Measurements from ENCODE around the gene CGB7. TPM values are rescaled to one million over a fixed set of nuclear protein-coding genes. Genes with fewer than 3 reads are reported as not detected.

CGB7 gene
- total RNA-seq, 1 donor from 2014 or later: 1.8 TPM

- no peak for TF ChIP-seq CTCF (conservative IDR thresholded peaks at IDR 0.05; ENCODE audit: low read depth, low read length)
- no peak for DNase-seq (ENCODE audit: low read depth)
- H3K4me3 ChIP-seq (ENCODE audit: low read depth, low read length): no peak overlapping the region
Measured at GRCh38 chr19:49014123-49014869, 43.3 kb downstream of the CGB7 start.

- no peak for TF ChIP-seq CTCF (conservative IDR thresholded peaks at IDR 0.05; ENCODE audit: low read depth, low read length)
- DNase-seq (ENCODE audit: low read depth): no peak
- no peak overlapping the region for H3K4me3 ChIP-seq (ENCODE audit: low read depth, low read length)
Measured at GRCh38 chr19:49011194-49011593, 46.4 kb downstream of the CGB7 start.

GRCh38 chr19:49010453-49010852 is 47.1 kb downstream of the CGB7 start:
- no peak overlapping the region for H3K4me3 ChIP-seq (ENCODE audit: low read depth, low read length)
- no peak for DNase-seq (ENCODE audit: low read depth)
- TF ChIP-seq CTCF (conservative IDR thresholded peaks at IDR 0.05; ENCODE audit: low read depth, low read length): no peak

GRCh38 chr19:49009828-49010227 is 47.7 kb downstream of the CGB7 start:
- no peak overlapping the region for H3K4me3 ChIP-seq (ENCODE audit: low read depth, low read length)
- no peak for TF ChIP-seq CTCF (conservative IDR thresholded peaks at IDR 0.05; ENCODE audit: low read depth, low read length)

GRCh38 chr19:49006905-49007304 is 50.6 kb downstream of the CGB7 start:
- no peak for TF ChIP-seq CTCF (conservative IDR thresholded peaks at IDR 0.05; ENCODE audit: low read depth, low read length)
- DNase-seq (ENCODE audit: low read depth): no peak
- H3K4me3 ChIP-seq (ENCODE audit: low read depth, low read length): no peak overlapping the region

More at GRCh38 chr19:49009828-49010227, 47.7 kb downstream of the CGB7 start:
- DNase-seq (ENCODE audit: low read depth): no peak

- no peak for DNase-seq (ENCODE audit: low read depth)
- no peak overlapping the region for H3K4me3 ChIP-seq (ENCODE audit: low read depth, low read length)
- TF ChIP-seq CTCF (conservative IDR thresholded peaks at IDR 0.05; ENCODE audit: low read depth, low read length): no peak
Measured at GRCh38 chr19:49004964-49005614, 52.5 kb downstream of the CGB7 start.

Other genes with a start within 250 kb of the CGB7 start
- gene BCAT2, start 246.7 kb downstream of the CGB7 start, total RNA-seq: 45.5 and 60.7 TPM in 2 replicates
- 2.2 and 2.8 TPM in 2 replicates for gene HSD17B14, start 221.3 kb downstream of the CGB7 start, total RNA-seq
- 1.8 and 5.0 TPM in 2 replicates for gene PLEKHA4, start 189.1 kb downstream of the CGB7 start, total RNA-seq
- 23.9 and 32.2 TPM in 2 replicates for gene PPP1R15A, start 185.3 kb downstream of the CGB7 start, total RNA-seq
- gene TULP2, start 159.0 kb downstream of the CGB7 start, total RNA-seq: not detected in 2 replicates
- gene NUCB1, start 157.4 kb downstream of the CGB7 start, total RNA-seq: 142 and 250 TPM in 2 replicates
- gene DHDH, start 124.0 kb downstream of the CGB7 start, total RNA-seq: 0.07 and 0.35 TPM in 2 replicates
- gene BAX, start 102.9 kb downstream of the CGB7 start, total RNA-seq: 173 and 179 TPM in 2 replicates
- 1,293 and 2,420 TPM in 2 replicates for gene FTL, start 92.4 kb downstream of the CGB7 start, total RNA-seq
- gene GYS1, start 64.4 kb downstream of the CGB7 start, total RNA-seq: 42.2 and 42.4 TPM in 2 replicates
- 212 and 389 TPM in 2 replicates for gene RUVBL2, start 63.9 kb downstream of the CGB7 start, total RNA-seq
- 3.6 TPM in 1 of 2 replicates, not detected in the other for gene LHB, start 40.7 kb downstream of the CGB7 start, total RNA-seq
- not detected in 2 replicates for gene CGB3, start 33.4 kb downstream of the CGB7 start, total RNA-seq
- gene CGB2, start 25.9 kb downstream of the CGB7 start, total RNA-seq: not detected in 2 replicates
- not detected in 2 replicates for gene CGB1, start 20.9 kb downstream of the CGB7 start, total RNA-seq
- not detected in 2 replicates for gene CGB5, start 13.9 kb downstream of the CGB7 start, total RNA-seq
- gene CGB8, start 8.6 kb downstream of the CGB7 start, total RNA-seq: 1.2 TPM in 2 replicates
- gene NTF4, start 7.1 kb upstream of the CGB7 start, total RNA-seq: 0.22 and 1.3 TPM in 2 replicates
- not detected in 2 replicates for gene KCNA7, start 14.9 kb upstream of the CGB7 start, total RNA-seq
- 165 and 257 TPM in 2 replicates for gene SNRNP70, start 27.7 kb upstream of the CGB7 start, total RNA-seq
- 2.2 and 3.7 TPM in 2 replicates for gene LIN7B, start 56.6 kb upstream of the CGB7 start, total RNA-seq
- 2.7 and 10.3 TPM in 2 replicates for gene C19orf73, start 61.4 kb upstream of the CGB7 start, total RNA-seq
- 1.7 and 3.3 TPM in 2 replicates for gene PPFIA3, start 61.8 kb upstream of the CGB7 start, total RNA-seq
- gene HRC, start 97.6 kb upstream of the CGB7 start, total RNA-seq: not detected in 2 replicates
- gene TRPM4, start 100.0 kb upstream of the CGB7 start, total RNA-seq: 11.6 and 13.3 TPM in 2 replicates

Data from epithelial cell of proximal tubule (primary cell).